DMS153 treated with DMSO at 0.1 percent for 48 hours (cell line): ENCODE results near the gene ANKRD65.
A peak's percentile ranks its signal among the peaks of the same experiment; 100 is the strongest.
"Not testable (repeated sequence)": the region's sequence is repeated elsewhere in the genome, so short reads cannot be mapped to it uniquely, and the experiment has no call there.

ENCODE experiments used
- DNase-seq: peaks from one replicate; lab custom pipeline; 2025; ENCODE audit not compliant: unreplicated experiment; lab: John Stamatoyannopoulos, UW

The ANKRD65 gene

DNA sequence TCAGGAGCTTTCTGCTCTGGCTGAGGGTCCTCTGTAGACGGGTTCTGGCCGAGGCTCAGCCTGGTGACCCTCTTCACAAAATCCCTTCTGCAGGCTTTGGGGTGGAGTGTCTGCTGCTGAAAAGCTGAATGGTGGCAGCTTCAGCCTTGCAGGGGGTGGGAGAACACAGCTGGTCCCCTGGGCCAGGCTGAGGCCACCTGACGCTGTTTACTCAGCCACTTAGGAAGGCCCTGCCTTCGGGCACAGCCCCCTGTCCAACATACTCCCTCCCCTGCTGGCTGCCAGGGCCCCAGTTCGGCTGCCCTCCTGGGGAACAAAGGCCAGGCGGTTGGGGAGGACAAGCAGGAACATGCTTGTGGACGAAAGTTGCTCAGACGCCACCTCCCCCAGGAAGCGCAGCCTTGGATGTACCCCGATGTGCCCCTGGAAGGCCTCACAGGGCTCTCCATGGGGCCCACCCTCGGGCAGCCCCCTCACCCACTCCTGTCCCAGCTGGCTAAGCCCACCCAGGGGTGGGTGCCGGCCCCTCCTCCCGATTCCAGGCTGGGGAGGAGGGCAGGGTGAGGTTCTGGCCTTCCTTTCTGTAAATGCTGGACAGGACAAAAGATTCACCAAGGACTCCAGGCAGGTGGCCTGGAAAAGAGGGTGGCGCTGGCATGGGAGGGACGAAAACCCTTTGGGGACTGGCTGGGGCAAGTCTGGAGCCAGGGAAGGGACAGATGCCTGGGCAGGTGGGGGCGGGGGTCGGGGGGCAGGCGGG, at the start of gene ANKRD65:
ANKRD65 (minus strand) TSS at position 130 of the 760 bp plus-strand sequence. CDS start 271 bp downstream, outside the sequence.
- peak; percentile 98 for DNase-seq

GRCh38 chr1:1468196-1468985, 47.3 kb upstream of the ANKRD65 start:
- DNase-seq: not testable (repeated sequence)

DNA sequence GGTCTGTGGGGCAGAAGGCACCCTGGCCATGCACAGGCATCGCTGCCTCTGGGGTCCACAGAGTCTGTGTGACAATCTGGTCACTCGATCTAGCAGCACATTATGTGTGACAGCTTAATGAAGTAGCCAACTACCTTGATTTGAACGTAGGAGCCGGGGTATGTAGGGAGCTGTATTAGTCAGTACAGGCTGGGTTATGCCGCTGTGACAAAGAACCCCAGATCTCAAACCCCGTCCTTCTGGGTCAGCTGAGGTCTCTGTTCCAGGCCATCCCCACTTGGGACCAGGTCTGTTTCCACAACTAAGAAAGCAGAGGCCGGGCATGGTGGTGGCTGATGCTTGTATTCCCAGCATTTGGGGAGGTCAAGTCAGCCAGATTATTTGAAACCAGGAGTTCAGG, 42.2 kb upstream of the ANKRD65 start:
- DNase-seq: no peak

- DNase-seq: peak; percentile 73
Observed at GRCh38 chr1:1462318-1462966, 41.4 kb upstream of the ANKRD65 start.

GRCh38 chr1:1461721-1462317, 40.7 kb upstream of the ANKRD65 start:
- no peak for DNase-seq

DNA sequence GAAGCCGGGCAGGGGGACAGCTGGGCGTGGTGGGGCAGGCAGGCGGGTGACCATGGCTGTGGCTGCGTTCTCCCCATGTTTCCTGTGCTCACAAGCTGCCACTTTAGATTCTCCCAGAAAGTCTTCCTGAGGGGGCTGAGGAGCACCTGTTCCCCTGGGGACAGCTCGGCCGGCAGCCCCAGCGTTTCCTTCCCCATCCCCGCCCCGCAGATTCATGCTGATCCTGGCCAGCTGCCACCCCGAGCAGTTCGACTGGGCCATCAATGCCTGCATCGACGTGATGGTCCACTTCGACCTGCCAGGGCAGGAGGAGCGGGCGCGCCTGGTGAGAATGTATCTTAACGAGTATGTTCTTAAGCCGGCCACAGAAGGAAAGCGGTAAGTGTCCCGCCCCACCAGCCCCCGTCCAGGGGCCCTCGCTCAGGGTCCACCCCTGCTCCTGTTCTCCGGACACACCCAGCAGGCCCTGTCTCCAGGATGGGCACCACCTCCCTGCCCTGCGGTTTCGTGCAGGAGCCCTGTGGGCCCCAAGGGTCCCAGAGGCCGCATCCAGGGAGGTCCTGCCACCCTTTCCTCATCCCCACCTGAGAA, 39.6 kb upstream of the ANKRD65 start:
- no peak for DNase-seq

GRCh38 chr1:1459711-1460110, 38.6 kb upstream of the ANKRD65 start:
- not testable (repeated sequence) for DNase-seq

GRCh38 chr1:1459156-1459555, 38.1 kb upstream of the ANKRD65 start:
- not testable (repeated sequence) for DNase-seq

- not testable (repeated sequence) for DNase-seq
Observed at GRCh38 chr1:1456683-1457255, 35.7 kb upstream of the ANKRD65 start.

- not testable (repeated sequence) for DNase-seq
Observed at GRCh38 chr1:1455934-1456333, 34.9 kb upstream of the ANKRD65 start.

DNA sequence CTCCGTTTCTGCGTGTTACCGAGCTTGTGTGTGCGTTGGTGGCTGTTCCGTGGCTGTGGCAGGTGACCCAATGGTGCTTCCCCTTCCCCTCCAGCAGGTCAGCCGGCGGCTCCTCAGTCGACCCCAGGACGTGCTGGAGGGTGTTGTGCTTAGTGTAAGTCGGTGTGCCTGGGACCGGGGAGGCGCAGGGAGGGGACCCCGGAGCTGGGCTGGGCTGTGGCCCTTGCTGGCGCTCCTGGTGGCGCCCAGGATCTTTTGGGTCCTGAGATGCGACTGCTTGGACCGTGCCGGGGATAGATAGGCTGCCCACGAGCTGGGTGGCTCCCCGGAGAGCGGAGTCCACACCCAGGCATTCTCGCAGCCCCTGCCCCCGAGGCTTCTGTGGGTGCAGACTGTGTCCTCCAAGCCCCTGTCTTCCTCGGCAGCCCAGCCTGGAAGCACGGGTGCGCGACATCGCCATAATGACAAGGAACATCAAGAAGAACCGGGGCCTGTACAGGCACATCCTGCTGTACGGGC, 34.3 kb upstream of the ANKRD65 start:
- no peak for DNase-seq

DNA sequence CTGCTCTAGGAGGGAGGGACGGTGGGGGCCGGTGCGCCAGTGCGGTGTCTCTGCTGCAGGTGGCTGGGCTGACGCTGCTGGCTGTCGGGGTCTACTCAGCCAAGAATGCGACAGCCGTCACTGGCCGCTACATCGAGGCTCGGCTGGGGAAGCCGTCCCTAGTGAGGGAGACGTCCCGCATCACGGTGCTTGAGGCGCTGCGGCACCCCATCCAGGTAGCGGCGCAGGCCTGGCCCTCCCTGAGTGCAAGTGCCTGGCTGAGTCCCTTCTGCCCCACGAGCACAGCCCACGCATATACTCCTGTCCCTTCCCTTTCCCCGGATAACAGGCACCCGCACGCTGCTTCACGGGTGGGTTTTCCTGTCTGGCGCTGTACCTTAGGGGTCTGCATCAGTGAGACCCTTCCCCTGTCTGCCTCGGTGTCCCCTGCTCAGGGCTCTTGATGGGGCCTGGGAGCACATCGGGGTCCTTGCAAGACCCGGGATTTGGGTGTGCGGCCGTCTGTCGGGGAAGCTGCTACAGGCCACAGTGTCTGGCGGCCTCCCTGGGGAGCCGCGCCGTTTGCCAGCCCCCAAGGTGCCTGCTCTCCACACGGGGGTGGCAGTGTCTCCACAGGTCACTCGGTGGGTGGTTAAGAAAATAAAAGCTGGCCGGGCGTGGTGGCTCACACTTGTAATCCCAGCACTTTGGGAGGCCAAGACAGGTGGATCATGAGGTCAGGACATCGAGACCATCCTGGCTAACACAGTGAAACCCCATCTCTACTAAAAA, 33.4 kb upstream of the ANKRD65 start:
- not testable (repeated sequence) for DNase-seq

GRCh38 chr1:1452882-1453281, 31.8 kb upstream of the ANKRD65 start:
- no peak for DNase-seq

DNA sequence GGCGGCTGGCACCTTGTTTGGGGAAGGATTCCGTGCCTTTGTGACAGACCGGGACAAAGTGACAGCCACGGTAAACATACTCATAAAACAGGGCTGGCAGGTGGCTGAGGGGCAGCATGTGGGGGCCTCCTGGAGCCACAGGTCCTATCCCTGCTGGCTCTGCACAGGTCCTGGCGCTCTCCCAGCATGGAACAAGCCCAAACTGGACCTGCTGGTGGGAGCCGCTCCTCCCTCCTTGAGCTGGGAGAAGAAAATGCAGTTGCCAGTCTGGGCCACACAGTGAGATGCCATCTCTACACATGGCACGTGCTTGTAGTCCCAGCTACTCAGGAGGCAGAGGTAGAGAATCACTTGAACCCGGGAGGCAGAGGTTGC, 31.3 kb upstream of the ANKRD65 start:
- DNase-seq: not testable (repeated sequence)

DNA sequence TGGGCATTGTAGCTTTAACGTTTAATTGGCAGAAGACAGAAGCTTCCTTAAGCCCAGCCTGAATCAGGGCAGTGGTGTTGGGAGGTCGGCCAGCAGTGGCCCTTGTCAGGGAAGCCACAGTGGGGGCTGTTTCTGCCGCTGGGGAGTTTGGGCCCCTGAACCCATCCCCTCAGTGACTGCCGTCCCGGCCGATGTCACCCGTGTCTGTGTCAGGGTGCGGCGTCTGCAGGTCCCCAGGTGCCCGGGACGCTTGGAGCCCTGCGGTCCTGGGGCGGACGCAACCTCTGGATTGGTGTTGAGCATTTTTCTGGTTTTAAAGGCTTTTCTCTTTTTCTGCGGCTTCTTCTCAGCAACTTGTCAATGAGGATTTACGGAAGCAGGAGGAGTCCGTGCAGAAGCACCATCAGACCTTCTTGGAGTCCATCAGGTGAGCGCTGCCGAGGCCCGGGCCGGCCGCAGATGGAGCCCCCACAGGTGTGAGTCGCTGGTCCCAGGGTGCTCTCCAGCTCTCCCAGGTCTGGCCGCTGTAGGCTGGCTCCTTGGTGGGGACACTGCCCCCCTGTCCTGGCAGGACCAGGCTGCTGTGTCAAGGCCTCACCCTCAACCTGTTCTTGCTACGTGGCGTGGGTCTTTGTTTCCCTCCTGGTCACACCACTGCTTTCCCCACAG, 30.8 kb upstream of the ANKRD65 start:
- no peak for DNase-seq

GRCh38 chr1:1450616-1451015, 29.5 kb upstream of the ANKRD65 start:
- not testable (repeated sequence) for DNase-seq

DNA sequence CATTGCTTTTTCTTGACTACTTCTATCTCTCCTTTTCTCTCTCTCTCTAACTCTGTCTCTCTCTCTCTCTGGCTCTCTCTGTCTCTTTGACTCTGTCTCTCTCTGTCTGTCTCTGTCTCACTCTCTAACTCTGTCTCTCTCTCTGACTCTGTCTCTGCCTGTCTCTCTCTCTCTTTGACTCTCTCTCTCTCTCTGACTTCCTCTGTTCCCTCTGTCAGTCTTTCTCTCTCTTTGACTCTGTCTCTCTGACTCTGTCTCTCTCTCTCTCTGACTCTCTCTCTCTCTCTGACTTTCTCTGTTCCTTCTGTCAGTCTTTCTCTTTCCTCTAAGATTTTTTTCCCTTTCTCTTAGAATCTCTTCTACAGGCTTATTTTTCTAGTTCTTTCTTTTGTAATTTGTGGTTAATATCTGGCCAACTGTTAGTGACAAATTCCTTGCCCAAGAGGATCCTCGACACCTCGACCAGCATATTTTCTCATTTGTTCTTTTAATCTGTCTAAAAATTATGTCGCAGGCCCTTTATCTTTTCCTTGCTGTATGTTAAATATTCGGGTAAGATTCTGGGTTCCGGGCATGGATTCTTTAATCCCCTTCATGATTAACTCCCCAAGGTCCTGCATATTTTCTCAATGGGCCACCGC, 28.1 kb upstream of the ANKRD65 start, which contains the start of gene ATAD3C:
ATAD3C (plus strand) TSS at position 591 of the 641 bp plus-strand sequence. CDS start 995 bp downstream, outside the sequence.
- no peak for DNase-seq

DNA sequence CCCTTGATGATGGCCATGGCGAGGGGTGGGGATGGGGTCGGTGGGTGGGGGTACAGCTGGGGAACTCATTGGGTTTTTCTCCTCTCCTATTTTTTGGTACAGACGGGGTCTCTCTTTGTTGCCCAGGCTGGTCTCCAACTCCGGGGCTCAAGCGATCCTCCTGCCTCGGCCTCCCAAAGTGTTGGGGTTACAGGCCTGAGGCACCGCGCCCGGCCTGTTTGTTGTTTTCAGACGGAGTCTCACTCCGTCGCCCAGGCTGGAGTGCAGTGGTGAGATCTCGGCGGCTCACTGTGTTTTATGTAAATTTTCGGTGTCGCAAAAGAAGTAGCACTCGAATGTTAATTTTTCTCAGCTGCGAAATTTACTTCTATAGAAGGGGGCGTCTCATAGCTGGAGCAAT, 25.6 kb upstream of the ANKRD65 start:
- DNase-seq: not testable (repeated sequence)
